Hepatocyte (in vitro differentiated cells): ENCODE measurements around the gene FAAH. TPM values are rescaled to one million over a fixed set of nuclear protein-coding genes. Genes with fewer than 3 reads are reported as not detected.

ENCODE experiments used
- DNase-seq: peaks from one replicate; pipeline ENCODE4 v3.0.0-alpha.2; 2016; ENCODE audit warnings: low spot score
- H2AFZ ChIP-seq: fragments of 200-600 bp; sonication (generic); 2 replicates; pipeline ENCODE4 v1.6.0; 2016; ENCODE audit warnings: antibody characterized with exemption, mild to moderate bottlenecking
- H3K27ac ChIP-seq: fragments of 200-600 bp; sonication (generic); 2 replicates; pipeline ENCODE4 v1.5.1; 2016; ENCODE audit warnings: mild to moderate bottlenecking
- H3K27me3 ChIP-seq: fragments of 200-600 bp; sonication (generic); 2 replicates; pipeline ENCODE4 v1.6.1; 2016
- H3K36me3 ChIP-seq: fragments of 200-600 bp; sonication (generic); replicated peaks from 2 replicates; pipeline ENCODE4 v1.5.1; 2016; ENCODE audit warnings: low read depth; ENCODE audit not compliant: insufficient read depth
- H3K4me1 ChIP-seq: fragments of 200-600 bp; sonication (generic); 2 replicates; pipeline ENCODE4 v1.5.1; 2016; ENCODE audit warnings: mild to moderate bottlenecking, moderate library complexity; ENCODE audit not compliant: insufficient read depth
- H3K4me2 ChIP-seq: fragments of 200-600 bp; sonication (generic); 2 replicates; pipeline ENCODE4 v1.6.0; 2016
- H3K4me3 ChIP-seq: fragments of 200-600 bp; sonication (generic); 2 replicates; pipeline ENCODE4 v1.5.1; 2016; ENCODE audit warnings: mild to moderate bottlenecking
- H3K79me2 ChIP-seq: fragments of 200-600 bp; sonication (generic); 2 replicates; pipeline ENCODE4 v1.6.0; 2017; ENCODE audit warnings: mild to moderate bottlenecking
- H3K9me2 ChIP-seq: fragments of 200-600 bp; sonication (generic); replicated peaks from 2 replicates; pipeline ENCODE4 v1.6.0; 2017; ENCODE audit warnings: mild to moderate bottlenecking; ENCODE audit not compliant: insufficient read depth
- H3K9me3 ChIP-seq: fragments of 200-600 bp; sonication (generic); 2 replicates; pipeline ENCODE4 v1.5.1; 2016; ENCODE audit warnings: low read depth, mild to moderate bottlenecking
- H4K20me1 ChIP-seq: fragments of 200-600 bp; sonication (generic); 2 replicates; pipeline ENCODE4 v1.6.0; 2016; ENCODE audit warnings: mild to moderate bottlenecking; ENCODE audit not compliant: insufficient read depth, poor library complexity, severe bottlenecking
- CTCF ChIP-seq: fragments of 200-600 bp; sonication (generic); IDR thresholded peaks from 2 replicates; pipeline ENCODE4 v1.5.1; 2016; ENCODE audit warnings: antibody characterized with exemption, mild to moderate bottlenecking; ENCODE audit not compliant: poor library complexity
- EZH2 ChIP-seq: fragments of 200-600 bp; sonication (generic); IDR thresholded peaks from 2 replicates; pipeline ENCODE4 v1.6.1; 2016; ENCODE audit warnings: antibody characterized with exemption, mild to moderate bottlenecking, borderline replicate concordance
- EZH2phosphoT487 ChIP-seq: fragments of 200-600 bp; sonication (generic); IDR thresholded peaks from one replicate; pipeline ENCODE4 v1.6.1; 2018; ENCODE audit warnings: antibody characterized with exemption, mild to moderate bottlenecking, low read depth, moderate library complexity; ENCODE audit not compliant: unreplicated experiment, severe bottlenecking
- WGBS: methylation state at CpG from one replicate; pipeline ENCODE4 v1.1.6; 2016; ENCODE audit warnings: low lambda C conversion rate; ENCODE audit errors: missing lambda C conversion rate; 5-methylcytosine and 5-hydroxymethylcytosine counted together
- polyA plus RNA-seq: library from polyadenylated mRNA; unstranded; fragments of >200 nt; fragmentation: Nextera tagmentation; extraction: Ambion mirVana; gene quantifications from 2 replicates; pipeline ENCODE4 v1.2.1, GENCODE V29; 2016
- total RNA-seq: library from RNA; depleted of rRNA; stranded (reverse); fragments of >200 nt; gene quantifications from 2 replicates; pipeline ENCODE4 v1.2.3, GENCODE V29; 2014

Gene FAAH
- total and polyA plus RNA-seq, 2 experiments from 2014 or later, result 44.5 to 61.8 TPM

GRCh38 chr1:46442317-46443161 is 48.4 kb downstream of the FAAH start:
- Histone ChIP-seq H3K9me3 (no peaks in the 10 kb centered on the region), H3K36me3 (no peaks in the 10 kb centered on the region), H3K79me2 (no peaks in the 10 kb centered on the region), H3K27ac (peak overlapping the region; percentile 15), H3K4me3 (no peak overlapping the region), H2AFZ (peak overlapping the region; percentile 69), H3K4me1 (no peaks in the 10 kb centered on the region), H3K9me2 (no peaks in the 10 kb centered on the region), H4K20me1 (no peaks in the 10 kb centered on the region), H3K27me3 (peaks cover 19% of the 10 kb centered on the region), H3K4me2 (peak overlapping the region; percentile 86)
- TF ChIP-seq EZH2, result no peak
- peak; percentile 82 for TF ChIP-seq CTCF
- peak; percentile 84 for DNase-seq
- WGBS, result 10% methylated on average over 25 of the region's 25 CpGs

GRCh38 chr1:46444466-46444865 is 50.3 kb downstream of the FAAH start:
- no peak for TF ChIP-seq EZH2phosphoT487
- no peak for TF ChIP-seq EZH2
- TF ChIP-seq CTCF, result no peak
- Histone ChIP-seq H3K79me2 (no peaks in the 10 kb centered on the region), H3K27me3 (peaks cover 38% of the 10 kb centered on the region), H3K9me2 (no peaks in the 10 kb centered on the region), H3K4me2 (no peak overlapping the region), H3K27ac (no peak overlapping the region), H3K9me3 (no peaks in the 10 kb centered on the region), H4K20me1 (no peaks in the 10 kb centered on the region), H2AFZ (no peak overlapping the region), H3K4me3 (no peak overlapping the region), H3K4me1 (no peaks in the 10 kb centered on the region), H3K36me3 (no peaks in the 10 kb centered on the region)
- WGBS, result 63% methylated on average over 3 of the region's 3 CpGs
- DNase-seq, result no peak

GRCh38 chr1:46445773-46446256 is 51.7 kb downstream of the FAAH start:
- Histone ChIP-seq H3K79me2 (no peaks in the 10 kb centered on the region), H3K27me3 (peaks cover 52% of the 10 kb centered on the region), H3K4me3 (no peak overlapping the region), H3K27ac (no peak overlapping the region), H3K9me2 (no peaks in the 10 kb centered on the region), H3K4me2 (no peak overlapping the region), H3K9me3 (no peaks in the 10 kb centered on the region), H4K20me1 (no peaks in the 10 kb centered on the region), H3K4me1 (no peaks in the 10 kb centered on the region), H2AFZ (no peak overlapping the region), H3K36me3 (no peaks in the 10 kb centered on the region)
- TF ChIP-seq CTCF (no peak), EZH2 (no peak), EZH2phosphoT487 (no peak)
- no peak for DNase-seq
- 64% methylated on average over 3 of the region's 3 CpGs for WGBS
